GM12891 (cell line): ENCODE measurements around the gene ISY1.
A peak's percentile ranks its signal among the peaks of the same experiment; 100 is the strongest.
"Not testable (repeated sequence)": the region's sequence is repeated elsewhere in the genome, so short reads cannot be mapped to it uniquely, and the experiment has no call there.

Experiments
- DNase-seq: peaks from one replicate; pipeline ENCODE4 v3.0.0; 2011; ENCODE audit warnings: low spot score; ENCODE audit not compliant: insufficient read length
- FAIRE-seq: peaks from 2 replicates; lab custom pipeline; 2011; peaks lifted over from hg19 to GRCh38; lab: Jason Lieb, UNC
- PAX5 ChIP-seq: IDR thresholded peaks from 2 replicates; pipeline ENCODE4 v1.6.1; 2011; ENCODE audit warnings: low read length, moderate library complexity, mild to moderate bottlenecking; ENCODE audit not compliant: insufficient read depth, severe bottlenecking
- POLR2A ChIP-seq: IDR thresholded peaks from 2 replicates; pipeline ENCODE4 v1.6.1; 2011; ENCODE audit warnings: low read depth, low read length, control low read depth
- POLR2AphosphoS5 ChIP-seq: IDR thresholded peaks from 2 replicates; pipeline ENCODE4 v1.6.1; 2011; ENCODE audit warnings: low read depth, low read length, control low read depth
- POU2F2 ChIP-seq: IDR thresholded peaks from 2 replicates; pipeline ENCODE4 v1.6.1; 2011; ENCODE audit warnings: low read depth, mild to moderate bottlenecking, control low read depth, low read length, moderate library complexity
- SPI1 ChIP-seq: IDR thresholded peaks from 2 replicates; pipeline ENCODE4 v1.6.1; 2011; ENCODE audit warnings: low read depth, low read length, control low read depth
- TAF1 ChIP-seq: IDR thresholded peaks from 2 replicates; pipeline ENCODE4 v1.6.1; 2011; ENCODE audit warnings: low read depth, low read length, control low read depth

ISY1 gene

GRCh38 chr3:129120254-129121004, 40.4 kb downstream of the ISY1 start:
- TF ChIP-seq SPI1 = peak; percentile 33; the same call in 1 of the 2 replicates
- TF ChIP-seq POU2F2 = 0 out of 2 replicates have a peak, but pooled peaks have one; percentile 7
- TF ChIP-seq POLR2A = peak; percentile 71
- peak; percentile 54; the same call in 1 of the 2 replicates for TF ChIP-seq TAF1
- TF ChIP-seq PAX5 = peak; percentile 4
- peak; percentile 62; the same call in 1 of the 2 replicates for TF ChIP-seq POLR2AphosphoS5
- DNase-seq = peak; percentile 83
- FAIRE-seq = peak; percentile 82

- FAIRE-seq (peak; percentile 75), DNase-seq (no peak)
- TF ChIP-seq POLR2A (no peak), PAX5 (no peak), POLR2AphosphoS5 (no peak), SPI1 (no peak), TAF1 (no peak), POU2F2 (no peak)
These were observed 41.3 kb downstream of the ISY1 start for GRCh38 chr3:129119365-129120100.

DNA sequence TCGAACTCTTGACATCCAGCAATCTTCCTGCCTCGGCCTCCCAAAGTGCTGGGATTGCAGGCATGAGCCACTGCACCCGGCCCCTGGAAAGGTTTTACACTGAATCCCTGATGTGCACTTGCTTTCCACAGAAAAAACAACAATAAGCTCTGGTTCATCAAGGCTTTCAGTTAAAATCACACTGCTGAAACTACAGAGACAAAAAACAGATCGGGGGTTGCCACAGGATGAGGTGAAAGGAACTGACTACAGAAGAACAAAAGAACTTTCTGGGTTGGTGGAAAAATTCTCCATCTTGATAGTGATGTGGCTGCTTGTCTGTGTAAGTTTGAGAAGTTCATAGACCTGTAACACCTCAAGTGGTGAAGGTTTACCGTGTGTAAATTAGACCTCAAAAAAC, 42.1 kb downstream of the ISY1 start:
- DNase-seq = no peak
- no peak for TF ChIP-seq POLR2A
- TF ChIP-seq POLR2AphosphoS5 = no peak
- TF ChIP-seq SPI1 = no peak; the same call in 1 of the 2 replicates
- no peak for FAIRE-seq

GRCh38 chr3:129117134-129117533, 43.7 kb downstream of the ISY1 start:
- DNase-seq = no peak
- no peak for FAIRE-seq
- TF ChIP-seq PAX5 (no peak), POLR2A (no peak), POLR2AphosphoS5 (no peak), TAF1 (no peak), SPI1 (no peak), POU2F2 (no peak)

- DNase-seq = no peak
- FAIRE-seq = no peak
- no peak for TF ChIP-seq PAX5
- no peak for TF ChIP-seq TAF1
- no peak for TF ChIP-seq POLR2AphosphoS5
- TF ChIP-seq POU2F2 = no peak
- no peak for TF ChIP-seq POLR2A
- no peak for TF ChIP-seq SPI1
These were observed 44.3 kb downstream of the ISY1 start for GRCh38 chr3:129116482-129116946.

DNA sequence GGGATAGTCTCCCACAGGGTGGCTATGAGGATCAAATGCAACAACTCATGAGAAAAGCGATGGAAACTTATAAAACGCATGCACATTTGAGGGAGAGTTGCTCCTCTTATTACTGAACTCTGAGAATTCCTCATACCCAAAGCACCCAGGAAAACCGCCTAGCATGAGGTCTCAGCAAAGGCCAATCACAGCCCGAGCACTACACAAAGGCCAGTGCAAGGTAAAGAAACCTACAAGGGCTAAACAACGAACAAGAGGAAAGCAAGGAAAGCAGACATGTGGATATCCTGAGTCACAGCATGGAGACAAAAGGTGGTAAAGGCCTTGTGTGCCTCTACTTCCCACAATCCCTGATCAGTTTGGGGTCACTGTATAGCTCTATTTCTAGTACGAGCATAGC, 46.4 kb downstream of the ISY1 start:
- FAIRE-seq (no peak), DNase-seq (no peak)
- no peak for TF ChIP-seq TAF1
- no peak for TF ChIP-seq POLR2AphosphoS5
- no peak for TF ChIP-seq SPI1
- TF ChIP-seq POLR2A = no peak
- TF ChIP-seq POU2F2 = no peak
- no peak for TF ChIP-seq PAX5

DNA sequence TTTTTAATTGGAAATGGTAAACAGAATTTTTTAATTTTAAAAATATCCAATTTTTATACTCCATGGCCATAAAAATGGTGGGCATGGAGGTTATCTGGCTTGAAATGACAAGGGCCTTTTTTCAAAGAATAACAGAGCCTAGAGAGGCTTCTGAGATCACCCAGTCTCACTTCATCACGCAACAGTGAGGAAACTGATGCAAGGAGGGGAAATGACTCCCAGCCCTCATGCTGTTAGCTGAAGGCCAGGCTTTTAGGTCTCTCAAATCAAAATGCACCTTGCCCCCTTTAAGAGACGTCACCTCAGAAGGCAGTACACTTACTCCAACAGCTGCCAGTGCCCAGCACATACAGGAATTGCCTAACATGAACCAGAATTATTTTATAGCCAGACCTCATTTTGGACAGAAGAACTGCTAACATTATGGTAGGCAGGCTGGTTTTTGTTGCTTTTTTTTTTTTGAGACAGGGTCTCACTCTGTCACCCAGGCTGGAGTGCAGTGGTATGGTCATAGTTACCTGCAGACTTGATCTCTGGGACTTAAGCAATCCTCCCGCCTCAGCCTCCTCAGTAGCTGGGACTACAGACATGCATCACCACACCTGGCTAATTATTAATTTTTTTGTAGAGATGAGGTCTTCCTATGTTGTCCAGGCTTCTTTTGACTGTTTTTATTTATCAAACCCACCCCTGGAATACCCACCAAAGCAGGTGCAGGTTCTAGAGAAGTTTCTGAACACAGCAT, 48.4 kb downstream of the ISY1 start:
- TF ChIP-seq POLR2AphosphoS5 (no peak), POLR2A (no peak), TAF1 (no peak), SPI1 (no peak), PAX5 (no peak), POU2F2 (no peak)
- FAIRE-seq = no peak

GRCh38 chr3:129111076-129111780, 49.6 kb downstream of the ISY1 start:
- DNase-seq, FAIRE-seq: not testable (repeated sequence)

More for the DNA sequence above, 48.4 kb downstream of the ISY1 start:
- DNase-seq = no peak

- TF ChIP-seq SPI1 (no peak), TAF1 (no peak), POLR2AphosphoS5 (no peak), POU2F2 (no peak), POLR2A (no peak), PAX5 (no peak)
- no peak for DNase-seq
- no peak for FAIRE-seq
These were observed 53.1 kb downstream of the ISY1 start for GRCh38 chr3:129107793-129108192.
